A673 (cell line): ENCODE data around the gene DEAF1.

Experiments
- CTCF ChIP-seq: fragments of 300-800, 200-600 bp; sonication (generic); conservative IDR thresholded peaks from 2 replicates; pipeline ENCODE4 v1.5.1; 2017; ENCODE audit warnings: low read depth, mild to moderate bottlenecking, antibody characterized with exemption, low read length, moderate library complexity, mixed read lengths
- EZH2 ChIP-seq: fragments of 200-600 bp; sonication (generic); IDR thresholded peaks from 2 replicates; pipeline ENCODE4 v1.6.1; 2017; ENCODE audit warnings: borderline replicate concordance, low read depth, mild to moderate bottlenecking, mixed read lengths, antibody characterized with exemption, low read length; ENCODE audit not compliant: poor library complexity, severe bottlenecking

GRCh38 chr11:704228-704674, 9.2 kb upstream of the DEAF1 start:
- TF ChIP-seq CTCF = no peak
- no peak for TF ChIP-seq EZH2
